Activated CD4-positive, alpha-beta T cell treated with anti-CD3 and anti-CD28 coated beads, Interleukin-2, amount 10 ng/mL, durations not matched to agents 24 days and 14 days (primary cell): Measurements from ENCODE around the gene BPIFB2. TPM values are rescaled to one million over a fixed set of nuclear protein-coding genes. Genes with fewer than 3 reads are reported as not detected.

ENCODE experiments used
- DNase-seq: peaks from one replicate; pipeline ENCODE4 v3.0.0; 2022
- H3K27ac Mint-ChIP-seq: one replicate; pipeline ENCODE4 v1.8.0; 2022; ENCODE audit warnings: mild to moderate bottlenecking, mixed read lengths
- H3K27me3 Mint-ChIP-seq: one replicate; pipeline ENCODE4 v1.8.0; 2022; ENCODE audit warnings: mixed read lengths
- H3K36me3 Mint-ChIP-seq: one replicate; pipeline ENCODE4 v1.8.0; 2022; ENCODE audit warnings: low read depth, mild to moderate bottlenecking, mixed read lengths
- H3K4me1 Mint-ChIP-seq: one replicate; pipeline ENCODE4 v1.8.0; 2021; ENCODE audit warnings: mixed read lengths
- H3K4me3 Mint-ChIP-seq: one replicate; pipeline ENCODE4 v1.8.0; 2022; ENCODE audit warnings: mild to moderate bottlenecking, moderate library complexity, mixed read lengths
- H3K9me3 Mint-ChIP-seq: one replicate; pipeline ENCODE4 v1.8.0; 2021; ENCODE audit warnings: mixed read lengths
- intact Hi-C: fragments of 100-400 bp; cut with micrococcal nuclease; formaldehyde crosslinking; loops from one replicate; pipeline ENCODE4 v1.15.1; 2023
- total RNA-seq: library from RNA; stranded (reverse); gene quantifications from 2 replicates; pipeline ENCODE4 v1.2.3, GENCODE V29; 2022

BPIFB2 gene
- total RNA-seq, 1 donor from 2014 or later, result not detected

- no peaks in the 10 kb centered on the region for H3K9me3 Mint-ChIP-seq
- intact Hi-C loops, result no loop called here
Observed at GRCh38 chr20:33054791-33055190, 47.3 kb downstream of the BPIFB2 start.

GRCh38 chr20:33059136-33059535 is 51.6 kb downstream of the BPIFB2 start:
- H3K4me3 Mint-ChIP-seq, result no peak overlapping the region
- no peaks in the 10 kb centered on the region for H3K36me3 Mint-ChIP-seq
- no peak overlapping the region for H3K27ac Mint-ChIP-seq
- no peak for DNase-seq
- H3K27me3 Mint-ChIP-seq, result no peaks in the 10 kb centered on the region
- intact Hi-C loops, result no loop called here
- no peaks in the 10 kb centered on the region for H3K4me1 Mint-ChIP-seq
- no peaks in the 10 kb centered on the region for H3K9me3 Mint-ChIP-seq

More at GRCh38 chr20:33054791-33055190, 47.3 kb downstream of the BPIFB2 start:
- Mint-ChIP-seq H3K4me1 (no peaks in the 10 kb centered on the region), H3K27ac (no peak overlapping the region), H3K36me3 (no peaks in the 10 kb centered on the region), H3K4me3 (no peak overlapping the region), H3K27me3 (no peaks in the 10 kb centered on the region)
- no peak for DNase-seq

- intact Hi-C loops, result no loop called here
- Mint-ChIP-seq H3K4me3 (no peak overlapping the region), H3K27ac (no peak overlapping the region), H3K9me3 (no peaks in the 10 kb centered on the region), H3K27me3 (no peaks in the 10 kb centered on the region), H3K4me1 (no peaks in the 10 kb centered on the region), H3K36me3 (no peaks in the 10 kb centered on the region)
- DNase-seq, result no peak
Observed at GRCh38 chr20:33059741-33060390, 52.4 kb downstream of the BPIFB2 start.

GRCh38 chr20:33061658-33062028 is 54.1 kb downstream of the BPIFB2 start:
- Mint-ChIP-seq H3K4me3 (no peak overlapping the region), H3K9me3 (no peaks in the 10 kb centered on the region), H3K27me3 (no peaks in the 10 kb centered on the region), H3K27ac (no peak overlapping the region), H3K4me1 (no peaks in the 10 kb centered on the region), H3K36me3 (no peaks in the 10 kb centered on the region)
- intact Hi-C loops, result no loop called here
- DNase-seq, result no peak

- Mint-ChIP-seq H3K36me3 (no peaks in the 10 kb centered on the region), H3K9me3 (no peaks in the 10 kb centered on the region), H3K27me3 (no peaks in the 10 kb centered on the region), H3K4me3 (no peak overlapping the region), H3K4me1 (no peaks in the 10 kb centered on the region), H3K27ac (no peak overlapping the region)
- intact Hi-C loops, result no loop called here
- no peak for DNase-seq
Observed at GRCh38 chr20:33062105-33062824, 54.8 kb downstream of the BPIFB2 start.

- Mint-ChIP-seq H3K27ac (no peak overlapping the region), H3K27me3 (no peaks in the 10 kb centered on the region), H3K36me3 (no peaks in the 10 kb centered on the region), H3K4me3 (no peak overlapping the region), H3K4me1 (no peaks in the 10 kb centered on the region), H3K9me3 (no peaks in the 10 kb centered on the region)
- no peak for DNase-seq
- intact Hi-C loops, result no loop called here
Observed at GRCh38 chr20:33062825-33063149, 55.3 kb downstream of the BPIFB2 start.

- DNase-seq, result no peak
- no peak overlapping the region for H3K27ac Mint-ChIP-seq
- H3K4me1 Mint-ChIP-seq, result no peaks in the 10 kb centered on the region
- no peak overlapping the region for H3K4me3 Mint-ChIP-seq
- no peaks in the 10 kb centered on the region for H3K9me3 Mint-ChIP-seq
- no peaks in the 10 kb centered on the region for H3K27me3 Mint-ChIP-seq
- H3K36me3 Mint-ChIP-seq, result no peaks in the 10 kb centered on the region
- intact Hi-C loops, result no loop called here
Observed at GRCh38 chr20:33063271-33063670, 55.8 kb downstream of the BPIFB2 start.

- no peaks in the 10 kb centered on the region for H3K27me3 Mint-ChIP-seq
- no peaks in the 10 kb centered on the region for H3K9me3 Mint-ChIP-seq
- H3K4me1 Mint-ChIP-seq, result no peaks in the 10 kb centered on the region
- H3K36me3 Mint-ChIP-seq, result no peaks in the 10 kb centered on the region
- intact Hi-C loops, result no loop called here
- no peak overlapping the region for H3K4me3 Mint-ChIP-seq
- H3K27ac Mint-ChIP-seq, result no peak overlapping the region
- no peak for DNase-seq
Observed at GRCh38 chr20:33064572-33065287, 57.2 kb downstream of the BPIFB2 start.

- H3K27ac Mint-ChIP-seq, result no peak overlapping the region
- intact Hi-C loops, result no loop called here
- no peaks in the 10 kb centered on the region for H3K27me3 Mint-ChIP-seq
- no peak overlapping the region for H3K4me3 Mint-ChIP-seq
- no peaks in the 10 kb centered on the region for H3K9me3 Mint-ChIP-seq
- no peaks in the 10 kb centered on the region for H3K4me1 Mint-ChIP-seq
- DNase-seq, result no peak
- no peaks in the 10 kb centered on the region for H3K36me3 Mint-ChIP-seq
Observed at GRCh38 chr20:33065785-33066184, 58.3 kb downstream of the BPIFB2 start.

GRCh38 chr20:33067806-33068205 is 60.3 kb downstream of the BPIFB2 start:
- DNase-seq, result no peak
- Mint-ChIP-seq H3K9me3 (no peaks in the 10 kb centered on the region), H3K27ac (no peak overlapping the region), H3K36me3 (no peaks in the 10 kb centered on the region), H3K4me1 (no peaks in the 10 kb centered on the region), H3K27me3 (peaks cover under 1% of the 10 kb centered on the region), H3K4me3 (no peak overlapping the region)
- intact Hi-C loops, result no loop called here

- Mint-ChIP-seq H3K9me3 (no peaks in the 10 kb centered on the region), H3K4me3 (no peak overlapping the region), H3K36me3 (no peaks in the 10 kb centered on the region), H3K27me3 (peaks cover 2% of the 10 kb centered on the region), H3K27ac (no peak overlapping the region), H3K4me1 (no peaks in the 10 kb centered on the region)
- DNase-seq, result no peak
- intact Hi-C loops, result no loop called here
Observed at GRCh38 chr20:33068251-33068939, 60.9 kb downstream of the BPIFB2 start.

GRCh38 chr20:33069673-33070072 is 62.2 kb downstream of the BPIFB2 start:
- intact Hi-C loops, result no loop called here
- H3K4me3 Mint-ChIP-seq, result no peak overlapping the region
- DNase-seq, result no peak
- peaks cover 2% of the 10 kb centered on the region for H3K27me3 Mint-ChIP-seq
- no peaks in the 10 kb centered on the region for H3K9me3 Mint-ChIP-seq
- H3K36me3 Mint-ChIP-seq, result no peaks in the 10 kb centered on the region
- H3K27ac Mint-ChIP-seq, result no peak overlapping the region
- H3K4me1 Mint-ChIP-seq, result no peaks in the 10 kb centered on the region

GRCh38 chr20:33070111-33071053 is 62.9 kb downstream of the BPIFB2 start:
- Mint-ChIP-seq H3K4me1 (no peaks in the 10 kb centered on the region), H3K9me3 (no peaks in the 10 kb centered on the region), H3K27me3 (peaks cover 2% of the 10 kb centered on the region), H3K36me3 (no peaks in the 10 kb centered on the region), H3K27ac (no peak overlapping the region), H3K4me3 (no peak overlapping the region)
- intact Hi-C loops, result no loop called here
- no peak for DNase-seq
